AG10803 (cell line): ENCODE results near the gene NRXN2.

Experiments used
- DNase-seq: peaks from one replicate; pipeline ENCODE4 v3.0.0; 2010; ENCODE audit warnings: low read depth
- H3K4me3 ChIP-seq: 2 replicates; pipeline ENCODE4 v1.5.1; 2011; ENCODE audit warnings: mild to moderate bottlenecking, low read length, control low read depth
- TF ChIP-seq, protein P1 (sequence below): conservative IDR thresholded peaks from 2 replicates; pipeline ENCODE4 v1.5.1; 2011; ENCODE audit warnings: mild to moderate bottlenecking, low read length, control low read depth, inconsistent platforms

Gene NRXN2

DNA sequence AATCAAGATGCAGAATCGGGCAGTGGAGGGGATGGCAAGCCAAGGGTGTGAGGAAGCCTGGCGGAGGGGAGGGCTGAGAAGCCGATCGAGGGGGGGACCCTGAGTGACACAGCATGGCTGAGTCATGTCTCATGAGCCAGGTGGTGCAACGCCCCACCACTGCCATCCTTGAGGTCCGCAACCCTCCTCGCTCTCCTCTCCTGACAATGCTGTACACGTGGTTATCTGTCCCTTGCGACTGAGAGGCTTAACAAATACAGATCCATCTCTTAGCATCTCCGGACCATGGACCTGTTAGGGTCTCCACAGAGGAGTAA, 117.8 kb downstream of the NRXN2 start:
- DNase-seq: no peak
- no peak overlapping the region for H3K4me3 ChIP-seq
- TF ChIP-seq, protein P1, sequence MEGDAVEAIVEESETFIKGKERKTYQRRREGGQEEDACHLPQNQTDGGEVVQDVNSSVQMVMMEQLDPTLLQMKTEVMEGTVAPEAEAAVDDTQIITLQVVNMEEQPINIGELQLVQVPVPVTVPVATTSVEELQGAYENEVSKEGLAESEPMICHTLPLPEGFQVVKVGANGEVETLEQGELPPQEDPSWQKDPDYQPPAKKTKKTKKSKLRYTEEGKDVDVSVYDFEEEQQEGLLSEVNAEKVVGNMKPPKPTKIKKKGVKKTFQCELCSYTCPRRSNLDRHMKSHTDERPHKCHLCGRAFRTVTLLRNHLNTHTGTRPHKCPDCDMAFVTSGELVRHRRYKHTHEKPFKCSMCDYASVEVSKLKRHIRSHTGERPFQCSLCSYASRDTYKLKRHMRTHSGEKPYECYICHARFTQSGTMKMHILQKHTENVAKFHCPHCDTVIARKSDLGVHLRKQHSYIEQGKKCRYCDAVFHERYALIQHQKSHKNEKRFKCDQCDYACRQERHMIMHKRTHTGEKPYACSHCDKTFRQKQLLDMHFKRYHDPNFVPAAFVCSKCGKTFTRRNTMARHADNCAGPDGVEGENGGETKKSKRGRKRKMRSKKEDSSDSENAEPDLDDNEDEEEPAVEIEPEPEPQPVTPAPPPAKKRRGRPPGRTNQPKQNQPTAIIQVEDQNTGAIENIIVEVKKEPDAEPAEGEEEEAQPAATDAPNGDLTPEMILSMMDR: no peak

GRCh38 chr11:64604458-64605243, 118.3 kb downstream of the NRXN2 start:
- DNase-seq: no peak
- TF ChIP-seq, protein P1: no peak
- no peak overlapping the region for H3K4me3 ChIP-seq

GRCh38 chr11:64603411-64604110, 119.4 kb downstream of the NRXN2 start:
- DNase-seq: no peak
- no peak overlapping the region for H3K4me3 ChIP-seq
- TF ChIP-seq, protein P1: no peak

DNA sequence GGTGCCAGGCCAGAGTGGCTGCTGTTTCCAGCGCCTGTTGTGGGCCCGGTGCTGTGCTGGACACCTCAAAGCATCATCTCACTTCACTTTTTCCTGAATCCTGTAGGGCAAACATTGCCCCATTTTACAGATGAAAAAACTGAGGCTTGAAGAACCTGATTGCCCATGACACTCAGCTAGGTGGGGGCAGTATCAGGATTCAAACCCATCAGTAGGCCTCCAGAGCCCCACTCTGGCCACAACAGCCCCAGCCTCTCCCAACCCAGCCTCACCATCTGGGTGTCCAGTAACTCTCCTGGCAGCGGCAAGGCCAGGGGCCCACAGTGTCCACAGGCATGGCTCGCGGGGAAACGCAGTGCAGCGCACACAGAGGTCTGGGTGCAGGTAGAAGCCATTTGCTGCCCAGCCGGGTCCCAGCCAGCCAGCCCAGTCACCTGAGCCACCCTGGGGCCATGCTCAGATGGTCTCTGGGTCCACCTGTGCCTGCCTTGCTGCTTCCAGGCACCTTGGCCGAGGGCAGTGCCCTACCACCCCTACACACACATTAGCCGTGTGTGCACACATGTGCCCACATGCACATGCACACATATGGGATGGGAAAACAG, 120.4 kb downstream of the NRXN2 start:
- H3K4me3 ChIP-seq: no peak overlapping the region
- TF ChIP-seq, protein P1: no peak
- no peak for DNase-seq

DNA sequence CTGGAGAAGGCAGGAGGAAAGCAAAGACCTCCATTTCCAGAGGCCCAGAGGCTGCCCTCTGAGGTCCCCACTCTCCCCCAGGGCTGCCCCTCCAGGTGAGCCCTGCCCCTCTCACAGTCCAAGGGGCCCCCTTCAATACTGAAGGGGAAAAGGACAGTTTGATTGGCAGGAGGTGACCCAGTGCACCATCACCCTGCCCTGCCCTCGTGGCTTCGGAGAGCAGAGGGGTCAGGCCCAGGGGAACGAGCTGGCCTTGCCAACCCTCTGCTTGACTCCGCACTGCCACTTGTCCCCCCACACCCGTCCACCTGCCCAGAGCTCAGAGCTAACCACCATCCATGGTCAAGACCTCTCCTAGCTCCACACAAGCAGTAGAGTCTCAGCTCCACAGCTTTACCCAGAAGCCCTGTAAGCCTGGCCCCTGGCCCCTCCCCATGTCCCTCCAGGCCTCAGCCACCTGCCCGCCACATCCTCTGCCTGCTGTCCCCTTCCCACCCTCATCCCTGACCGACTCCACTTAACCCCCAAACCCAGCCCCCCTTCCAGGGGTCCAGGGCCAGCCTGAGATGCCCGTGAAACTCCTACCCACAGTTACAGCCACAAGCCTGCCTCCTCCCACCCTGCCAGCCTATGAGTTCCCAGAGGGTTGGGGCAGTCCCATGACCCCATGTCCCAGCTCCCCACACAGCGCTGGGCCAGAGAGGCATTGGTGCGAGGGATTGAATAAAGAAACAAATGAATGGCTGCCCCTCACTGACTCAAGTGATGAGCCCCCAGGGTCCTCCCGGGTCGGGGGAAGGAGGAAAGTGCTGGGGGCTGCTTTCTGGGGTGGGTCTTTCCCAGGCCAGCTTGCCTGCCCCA, 121.2 kb downstream of the NRXN2 start:
- H3K4me3 ChIP-seq: no peak overlapping the region
- DNase-seq: no peak
- TF ChIP-seq, protein P1: no peak

- no peak for DNase-seq
- H3K4me3 ChIP-seq: no peak overlapping the region
- TF ChIP-seq, protein P1: no peak
These were observed 122.6 kb downstream of the NRXN2 start for GRCh38 chr11:64600281-64600992.
